ENCODE data around the gene GFRA1.
"Not testable (repeated sequence)": the region's sequence is repeated elsewhere in the genome, so short reads cannot be mapped to it uniquely, and the experiment has no call there.

The GFRA1 gene

GRCh38 chr10:116195039-116195438 is 78.0 kb downstream of the GFRA1 start:
- no peak for DNase-seq

- DNase-seq, result no peak
Observed at GRCh38 chr10:116194061-116194460, 78.9 kb downstream of the GFRA1 start.

- no peak for DNase-seq
Observed at GRCh38 chr10:116190883-116191282, 82.1 kb downstream of the GFRA1 start.

- DNase-seq, result no peak
Observed at GRCh38 chr10:116186273-116186672, 86.7 kb downstream of the GFRA1 start.

- DNase-seq, result no peak
Observed at GRCh38 chr10:116185199-116185867, 87.7 kb downstream of the GFRA1 start.

GRCh38 chr10:116184512-116184794 is 88.6 kb downstream of the GFRA1 start:
- DNase-seq, result no peak

- DNase-seq, result no peak
Observed at GRCh38 chr10:116183733-116184511, 89.1 kb downstream of the GFRA1 start.

- DNase-seq, result no peak
Observed at GRCh38 chr10:116182426-116182825, 90.6 kb downstream of the GFRA1 start.

GRCh38 chr10:116178086-116178605 is 94.9 kb downstream of the GFRA1 start:
- no peak for DNase-seq

GRCh38 chr10:116175231-116175630 is 97.8 kb downstream of the GFRA1 start:
- DNase-seq, result no peak

GRCh38 chr10:116171505-116171904 is 101.5 kb downstream of the GFRA1 start:
- DNase-seq, result no peak

- DNase-seq, result no peak
Observed at GRCh38 chr10:116170815-116171250, 102.2 kb downstream of the GFRA1 start.

- DNase-seq, result no peak
Observed at GRCh38 chr10:116169782-116170445, 103.1 kb downstream of the GFRA1 start.

GRCh38 chr10:116168745-116169144 is 104.3 kb downstream of the GFRA1 start:
- no peak for DNase-seq

GRCh38 chr10:116168329-116168728 is 104.7 kb downstream of the GFRA1 start:
- DNase-seq, result no peak

- not testable (repeated sequence) for DNase-seq
Observed at GRCh38 chr10:116165941-116166340, 107.1 kb downstream of the GFRA1 start.

- no peak for DNase-seq
Observed at GRCh38 chr10:116164291-116164690, 108.7 kb downstream of the GFRA1 start.

GRCh38 chr10:116163333-116164131 is 109.5 kb downstream of the GFRA1 start:
- DNase-seq, result no peak

- no peak for DNase-seq
Observed at GRCh38 chr10:116162851-116163250, 110.2 kb downstream of the GFRA1 start.

GRCh38 chr10:116160271-116160670 is 112.7 kb downstream of the GFRA1 start:
- DNase-seq, result no peak

GRCh38 chr10:116159197-116159596 is 113.8 kb downstream of the GFRA1 start:
- DNase-seq, result no peak

- no peak for DNase-seq
Observed at GRCh38 chr10:116158036-116158435, 115.0 kb downstream of the GFRA1 start.

GRCh38 chr10:116157485-116157884 is 115.5 kb downstream of the GFRA1 start:
- no peak for DNase-seq
